ENCODE measurements around the gene LMF1. TPM values are rescaled to one million over a fixed set of nuclear protein-coding genes. Genes with fewer than 3 reads are reported as not detected.

LMF1 gene
- total and polyA plus RNA-seq, 2 of the 8 experiments (the other 6 are each of a cell fraction or from before 2014, with no cell fraction given), result 3.5 to 9.1 TPM

- no peak for TF ChIP-seq CHD7 (IDR thresholded peaks at IDR 0.05; ENCODE audit: insufficient replicate concordance, low read length)
- no peak for TF ChIP-seq JUND (IDR thresholded peaks at IDR 0.05; ENCODE audit: low read length)
- no peak for TF ChIP-seq SP1 (IDR thresholded peaks at IDR 0.05; ENCODE audit: low read depth, low read length)
- no peak for TF ChIP-seq POLR2A (IDR thresholded peaks at IDR 0.05; ENCODE audit: control extremely low read depth in 1 of 2, low read depth in 2 of 2, low read length in 2 of 2)
- TF ChIP-seq CHD1 (IDR thresholded peaks at IDR 0.05; ENCODE audit: low read depth, low read length), result no peak
- TF ChIP-seq ATF2 (IDR thresholded peaks at IDR 0.05; ENCODE audit: low read length), result no peak
- TF ChIP-seq SUZ12 (IDR thresholded peaks at IDR 0.05; ENCODE audit: low read length), result no peak
- TF ChIP-seq TBP (IDR thresholded peaks at IDR 0.05; ENCODE audit: low read depth, low read length), result no peak
Measured at GRCh38 chr16:888901-889570, 81.7 kb downstream of the LMF1 start (continued).

Data from H1 (cell line).